Retinal pigment epithelial cell (primary cell): ENCODE data around the gene ATP13A3.

Experiments used
- DNase-seq: peaks from one replicate; pipeline ENCODE4 v3.0.0-alpha.2; 2010; ENCODE audit warnings: low read depth
- H3K4me3 ChIP-seq: 2 replicates; pipeline ENCODE4 v1.5.1; 2011; ENCODE audit warnings: mild to moderate bottlenecking, low read length, control low read depth, moderate library complexity
- TF ChIP-seq, protein P1 (sequence below): conservative IDR thresholded peaks from 2 replicates; pipeline ENCODE4 v1.5.1; 2011; ENCODE audit warnings: low read depth, low read length, control low read depth, inconsistent platforms

ATP13A3 gene

DNA sequence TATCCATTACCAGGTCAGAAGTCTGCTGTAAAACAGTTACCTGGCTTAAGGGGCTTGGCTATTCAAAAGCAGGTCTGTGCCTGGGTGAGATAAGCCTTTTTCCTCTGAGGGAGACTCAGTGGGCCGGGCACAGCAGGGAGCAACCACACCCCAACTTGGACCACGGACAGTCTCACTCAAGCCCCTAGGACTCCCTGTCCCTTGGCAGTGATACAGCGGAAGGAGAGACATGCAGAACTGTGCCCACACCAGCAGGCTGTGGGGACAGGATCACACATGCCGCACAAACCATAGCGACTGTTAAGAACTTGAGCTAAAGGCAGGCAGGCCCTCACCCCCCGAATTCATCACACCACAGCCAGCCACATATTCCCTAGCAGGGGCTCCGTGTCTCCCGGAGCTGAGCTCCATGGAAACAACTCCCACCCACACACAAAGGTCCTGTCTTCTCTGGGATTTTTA is 84.9 kb downstream of the ATP13A3 start:
- no peak overlapping the region for H3K4me3 ChIP-seq
- DNase-seq = no peak
- TF ChIP-seq, protein P1, sequence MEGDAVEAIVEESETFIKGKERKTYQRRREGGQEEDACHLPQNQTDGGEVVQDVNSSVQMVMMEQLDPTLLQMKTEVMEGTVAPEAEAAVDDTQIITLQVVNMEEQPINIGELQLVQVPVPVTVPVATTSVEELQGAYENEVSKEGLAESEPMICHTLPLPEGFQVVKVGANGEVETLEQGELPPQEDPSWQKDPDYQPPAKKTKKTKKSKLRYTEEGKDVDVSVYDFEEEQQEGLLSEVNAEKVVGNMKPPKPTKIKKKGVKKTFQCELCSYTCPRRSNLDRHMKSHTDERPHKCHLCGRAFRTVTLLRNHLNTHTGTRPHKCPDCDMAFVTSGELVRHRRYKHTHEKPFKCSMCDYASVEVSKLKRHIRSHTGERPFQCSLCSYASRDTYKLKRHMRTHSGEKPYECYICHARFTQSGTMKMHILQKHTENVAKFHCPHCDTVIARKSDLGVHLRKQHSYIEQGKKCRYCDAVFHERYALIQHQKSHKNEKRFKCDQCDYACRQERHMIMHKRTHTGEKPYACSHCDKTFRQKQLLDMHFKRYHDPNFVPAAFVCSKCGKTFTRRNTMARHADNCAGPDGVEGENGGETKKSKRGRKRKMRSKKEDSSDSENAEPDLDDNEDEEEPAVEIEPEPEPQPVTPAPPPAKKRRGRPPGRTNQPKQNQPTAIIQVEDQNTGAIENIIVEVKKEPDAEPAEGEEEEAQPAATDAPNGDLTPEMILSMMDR = no peak

DNA sequence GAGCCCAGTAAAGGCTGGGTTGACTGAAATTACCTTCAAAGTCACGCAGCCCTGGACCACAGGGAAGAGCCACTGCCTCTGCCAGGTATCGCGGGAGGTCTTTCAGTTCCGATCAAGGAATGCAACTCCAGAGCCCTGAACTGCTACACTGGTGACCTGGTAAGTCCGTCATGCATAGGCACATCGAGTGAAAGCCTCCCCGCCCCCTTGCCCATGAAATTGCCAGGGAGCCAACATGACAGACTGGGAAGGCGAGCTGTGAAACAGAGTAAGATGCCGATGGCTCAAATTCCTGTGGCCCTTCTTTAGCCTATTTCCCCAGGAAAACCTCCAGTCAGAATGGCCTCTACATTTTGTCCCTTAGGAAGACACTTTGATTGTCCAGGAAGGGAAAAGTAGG is 85.5 kb downstream of the ATP13A3 start:
- TF ChIP-seq, protein P1 = no peak
- no peak overlapping the region for H3K4me3 ChIP-seq
- no peak for DNase-seq

DNA sequence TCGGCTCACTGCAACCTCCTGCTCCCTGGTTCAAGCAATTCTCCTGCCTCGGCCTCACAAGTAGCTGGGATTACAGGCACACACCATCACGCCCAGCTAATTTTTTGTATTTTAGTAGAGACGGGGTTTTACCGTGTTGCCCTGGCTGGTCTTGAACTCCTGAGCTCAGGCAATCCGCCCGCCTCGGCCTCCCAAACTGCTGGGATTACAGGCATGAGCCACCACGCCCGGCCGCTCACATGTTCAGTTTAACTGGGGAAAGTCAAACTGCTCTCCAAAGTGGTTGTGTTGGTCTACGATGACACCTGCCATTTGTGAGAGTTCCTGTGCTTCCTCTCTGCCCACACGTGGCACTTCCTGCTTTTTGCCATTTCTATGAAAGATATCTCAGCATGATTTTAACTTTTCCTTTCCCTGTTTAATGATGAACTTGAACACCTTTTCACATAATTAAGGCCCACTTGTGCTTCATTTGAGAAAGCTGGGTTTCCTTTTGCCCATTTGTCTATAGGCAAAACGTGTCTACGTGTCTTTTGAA is 86.9 kb downstream of the ATP13A3 start:
- TF ChIP-seq, protein P1 = no peak
- H3K4me3 ChIP-seq = no peak overlapping the region
- DNase-seq = no peak

DNA sequence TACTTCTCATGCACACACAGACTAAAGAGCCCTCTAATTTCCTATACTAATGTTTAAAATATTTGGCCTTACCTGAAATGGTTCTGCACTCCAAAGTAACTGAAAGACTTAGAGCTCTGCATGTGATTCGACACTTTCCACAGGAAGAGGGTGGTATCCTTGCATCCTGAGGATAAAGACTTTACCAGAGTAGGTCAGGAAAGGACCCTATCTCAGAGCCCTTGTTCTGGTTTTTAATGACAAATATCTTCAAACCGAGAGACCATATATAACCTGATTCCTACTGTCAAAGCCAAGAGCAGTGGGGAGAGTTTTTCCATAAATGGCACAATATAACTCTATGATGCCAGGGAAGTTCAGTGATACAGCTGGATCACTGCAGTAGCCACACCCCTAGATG is 87.6 kb downstream of the ATP13A3 start, which contains the start of gene GP5:
TSS of gene GP5 (minus strand) at position 101 of the 400 bp plus-strand sequence. CDS start 984 bp downstream, outside the sequence.
- TF ChIP-seq, protein P1 = no peak
- peak within 1 kb of the TSS; percentile 7 for H3K4me3 ChIP-seq
- no peak for DNase-seq

DNA sequence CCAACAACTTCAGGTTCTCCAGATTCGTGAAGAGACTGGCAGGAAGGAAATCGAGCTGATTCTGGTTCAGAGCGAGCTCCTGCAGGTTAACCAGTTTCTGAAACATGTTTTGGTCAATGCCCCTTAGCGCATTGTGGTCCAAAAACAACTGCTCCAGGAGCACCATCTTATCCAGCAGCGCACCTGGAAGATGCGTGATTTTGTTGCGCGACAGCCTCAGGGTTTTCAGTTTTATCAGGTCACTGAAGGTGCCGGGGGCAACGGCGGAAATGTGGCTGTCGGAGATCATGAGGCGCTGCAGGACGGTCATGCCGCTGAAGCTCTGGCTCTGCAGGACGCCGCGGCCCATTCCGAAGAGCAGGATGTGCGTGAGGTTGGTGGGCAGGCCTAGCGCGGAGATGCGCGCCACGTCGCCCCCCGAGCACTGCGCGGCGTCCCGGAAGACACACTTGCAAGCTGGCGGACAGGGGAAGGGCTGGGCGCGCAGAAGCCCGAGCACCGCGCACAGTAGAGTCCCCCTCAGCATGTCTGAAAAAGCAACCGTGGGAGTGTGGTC is 89.0 kb downstream of the ATP13A3 start:
- no peak for DNase-seq

DNA sequence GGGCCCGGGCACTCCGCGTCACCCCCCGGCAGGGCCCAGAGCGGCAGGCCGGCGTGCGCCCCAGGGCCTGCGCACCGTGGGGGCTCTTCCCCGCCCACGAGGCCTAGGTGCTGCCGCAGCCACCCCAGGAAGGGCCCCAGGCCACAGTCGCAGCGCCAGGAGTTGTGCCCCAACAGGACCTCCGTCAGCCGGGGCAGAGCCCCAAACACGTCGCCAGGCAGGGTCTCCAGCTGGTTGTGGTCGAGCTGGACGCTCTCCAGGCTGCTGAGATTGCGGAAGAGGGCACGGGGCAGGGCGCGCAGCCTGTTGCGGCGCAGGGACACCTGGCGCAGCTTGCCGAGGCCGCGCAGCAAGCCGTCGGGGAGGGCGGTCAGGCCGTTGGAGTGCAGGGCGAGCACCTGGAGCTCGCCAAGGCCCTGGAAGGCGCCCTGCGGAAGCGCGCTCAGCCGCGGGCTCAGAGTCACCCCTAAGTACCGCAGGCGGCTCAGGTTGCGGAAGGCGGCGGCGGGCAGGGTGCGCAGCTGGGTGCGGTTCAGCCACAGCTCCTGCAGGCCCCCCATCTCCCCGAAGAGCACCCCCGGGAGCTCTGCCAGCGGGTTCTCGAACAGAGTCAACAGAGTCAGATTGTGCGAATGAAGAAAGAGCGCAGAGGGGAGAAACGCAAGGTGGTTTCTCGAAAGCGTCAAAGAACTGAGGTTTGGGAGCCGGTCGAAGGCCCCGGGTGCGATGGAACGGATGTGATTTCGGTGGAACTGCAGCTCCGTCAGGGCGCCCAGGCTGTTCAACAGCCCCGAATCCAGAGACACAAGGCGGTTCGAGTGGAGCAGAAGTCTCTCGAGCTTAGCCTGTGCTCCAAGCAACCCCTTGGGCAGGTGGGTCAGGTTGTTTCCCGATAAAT is 89.7 kb downstream of the ATP13A3 start:
- TF ChIP-seq, protein P1 = no peak
- no peak for DNase-seq
- H3K4me3 ChIP-seq = no peak overlapping the region

More for the DNA sequence above, 89.0 kb downstream of the ATP13A3 start:
- peak overlapping the region; percentile 7 for H3K4me3 ChIP-seq
- TF ChIP-seq, protein P1 = no peak
